HEK293T (cell line): Measurements from ENCODE around the gene ACVR1B.

Source experiments
- ARNT ChIP-seq: fragments of 450-650 bp; IDR thresholded peaks from 2 replicates; pipeline ENCODE4 v1.6.1; 2017; ENCODE audit warnings: mild to moderate bottlenecking
- ELF4 ChIP-seq: fragments of 450-650 bp; IDR thresholded peaks from 2 replicates; pipeline ENCODE4 v1.6.1; 2017; ENCODE audit warnings: antibody characterized with exemption
- HDGF ChIP-seq: fragments of 450-650 bp; IDR thresholded peaks from 2 replicates; pipeline ENCODE4 v1.6.1; 2017; ENCODE audit warnings: antibody characterized with exemption, borderline replicate concordance
- SUZ12 ChIP-seq: fragments of 450-650 bp; IDR thresholded peaks from 2 replicates; pipeline ENCODE4 v1.6.1; 2016; ENCODE audit warnings: mild to moderate bottlenecking

GRCh38 chr12:51942501-51943000, 8.9 kb upstream of the ACVR1B start:
- TF ChIP-seq SUZ12 (no peak), ELF4 (no peak), ARNT (no peak), HDGF (no peak)
